ENCODE measurements around the gene TMEM214.

The TMEM214 gene

DNA sequence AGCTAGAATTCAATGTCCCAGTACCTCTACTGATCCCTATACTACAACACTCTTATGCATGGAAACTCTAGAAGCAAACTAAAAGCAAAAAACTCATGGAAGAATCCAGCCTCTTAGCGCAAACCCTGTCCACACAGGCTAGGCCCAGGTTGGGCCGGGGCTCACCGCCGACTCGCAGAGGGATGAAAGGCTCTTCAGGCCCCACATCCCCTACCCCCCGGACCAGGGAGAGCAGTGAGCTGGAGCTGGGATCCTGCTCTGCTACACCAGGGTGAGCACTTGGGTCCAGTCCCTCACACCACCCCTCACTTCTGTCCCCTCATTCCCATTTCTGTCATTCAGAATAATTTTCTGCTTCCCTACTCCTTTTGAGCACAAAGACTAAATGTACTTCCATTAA lies 36.7 kb downstream of the TMEM214 start:
- no peak for TF ChIP-seq ZFX (IDR thresholded peaks at IDR 0.05; ENCODE audit: borderline replicate concordance)
- TF ChIP-seq, protein P1, sequence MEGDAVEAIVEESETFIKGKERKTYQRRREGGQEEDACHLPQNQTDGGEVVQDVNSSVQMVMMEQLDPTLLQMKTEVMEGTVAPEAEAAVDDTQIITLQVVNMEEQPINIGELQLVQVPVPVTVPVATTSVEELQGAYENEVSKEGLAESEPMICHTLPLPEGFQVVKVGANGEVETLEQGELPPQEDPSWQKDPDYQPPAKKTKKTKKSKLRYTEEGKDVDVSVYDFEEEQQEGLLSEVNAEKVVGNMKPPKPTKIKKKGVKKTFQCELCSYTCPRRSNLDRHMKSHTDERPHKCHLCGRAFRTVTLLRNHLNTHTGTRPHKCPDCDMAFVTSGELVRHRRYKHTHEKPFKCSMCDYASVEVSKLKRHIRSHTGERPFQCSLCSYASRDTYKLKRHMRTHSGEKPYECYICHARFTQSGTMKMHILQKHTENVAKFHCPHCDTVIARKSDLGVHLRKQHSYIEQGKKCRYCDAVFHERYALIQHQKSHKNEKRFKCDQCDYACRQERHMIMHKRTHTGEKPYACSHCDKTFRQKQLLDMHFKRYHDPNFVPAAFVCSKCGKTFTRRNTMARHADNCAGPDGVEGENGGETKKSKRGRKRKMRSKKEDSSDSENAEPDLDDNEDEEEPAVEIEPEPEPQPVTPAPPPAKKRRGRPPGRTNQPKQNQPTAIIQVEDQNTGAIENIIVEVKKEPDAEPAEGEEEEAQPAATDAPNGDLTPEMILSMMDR (IDR thresholded peaks at IDR 0.05) = no peak
- H3K27ac ChIP-seq = no peak overlapping the region

DNA sequence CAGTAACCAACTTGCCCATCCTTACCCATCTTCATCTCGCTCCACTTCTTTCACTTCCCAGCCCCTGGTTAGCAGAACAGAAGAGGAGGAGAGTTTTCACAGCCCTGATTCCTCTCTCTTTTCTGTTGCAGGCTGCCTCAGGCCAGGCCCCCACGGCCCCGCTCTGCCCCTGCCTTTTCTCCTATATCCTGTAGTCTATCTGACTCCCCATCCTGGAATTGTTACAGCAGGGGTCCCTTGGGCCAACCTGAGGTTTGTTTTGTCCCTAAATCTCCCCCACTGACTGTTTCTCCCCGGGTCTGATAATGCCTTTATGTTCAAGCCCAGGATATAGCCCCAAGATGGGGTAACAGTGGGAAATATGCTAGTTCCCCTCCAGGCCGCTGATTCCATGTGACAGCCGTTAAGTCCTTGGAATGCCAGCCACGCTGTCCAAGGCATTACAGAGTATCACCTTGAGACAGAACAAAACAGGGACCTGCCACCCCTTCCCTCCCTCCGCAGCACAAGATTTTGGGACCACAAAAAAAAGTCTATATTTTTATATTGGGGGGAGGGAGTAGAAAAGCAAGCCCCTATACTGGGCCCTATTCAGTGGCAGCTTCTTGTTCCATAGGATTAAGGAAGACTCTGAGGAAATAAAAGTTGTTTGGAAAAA lies 37.3 kb downstream of the TMEM214 start:
- TF ChIP-seq, protein P1 (IDR thresholded peaks at IDR 0.05) = no peak
- TF ChIP-seq ZFX (IDR thresholded peaks at IDR 0.05; ENCODE audit: borderline replicate concordance) = no peak
- peak overlapping the region; percentile 78; the same call in 1 of the 2 replicates for H3K27ac ChIP-seq

DNA sequence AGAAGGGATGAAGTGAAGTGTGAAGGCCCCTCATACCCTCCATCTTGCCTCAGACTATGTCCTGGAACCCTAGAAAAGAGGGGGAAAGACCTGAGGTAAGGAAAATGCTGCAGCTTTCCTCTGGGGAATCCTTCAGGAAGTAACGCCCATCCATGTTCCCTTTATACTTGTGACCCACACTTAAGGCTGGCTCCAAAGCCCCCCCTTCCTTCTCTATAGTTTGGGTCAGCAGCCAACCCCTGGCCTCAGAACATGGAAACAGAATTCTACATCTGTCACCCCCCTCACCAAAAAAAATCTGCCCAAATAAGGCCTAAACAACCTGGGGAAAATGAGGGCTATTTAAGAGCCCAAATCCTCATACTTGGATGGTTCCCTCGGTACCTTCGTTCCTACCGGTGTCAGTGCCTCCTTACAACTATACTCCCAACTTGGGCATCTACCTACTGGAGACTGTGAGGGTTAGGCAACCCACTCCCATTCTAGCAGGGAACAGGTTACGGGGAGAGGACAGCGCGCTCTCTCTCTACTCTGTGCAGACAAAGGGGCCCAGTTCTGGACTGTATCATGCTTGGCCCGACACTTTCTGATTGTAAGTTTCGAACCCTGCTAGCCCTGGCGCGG lies 38.0 kb downstream of the TMEM214 start:
- H3K27ac ChIP-seq = peak overlapping the region; percentile 78
- no peak for TF ChIP-seq ZFX (IDR thresholded peaks at IDR 0.05; ENCODE audit: borderline replicate concordance)
- TF ChIP-seq, protein P1 (IDR thresholded peaks at IDR 0.05) = no peak

DNA sequence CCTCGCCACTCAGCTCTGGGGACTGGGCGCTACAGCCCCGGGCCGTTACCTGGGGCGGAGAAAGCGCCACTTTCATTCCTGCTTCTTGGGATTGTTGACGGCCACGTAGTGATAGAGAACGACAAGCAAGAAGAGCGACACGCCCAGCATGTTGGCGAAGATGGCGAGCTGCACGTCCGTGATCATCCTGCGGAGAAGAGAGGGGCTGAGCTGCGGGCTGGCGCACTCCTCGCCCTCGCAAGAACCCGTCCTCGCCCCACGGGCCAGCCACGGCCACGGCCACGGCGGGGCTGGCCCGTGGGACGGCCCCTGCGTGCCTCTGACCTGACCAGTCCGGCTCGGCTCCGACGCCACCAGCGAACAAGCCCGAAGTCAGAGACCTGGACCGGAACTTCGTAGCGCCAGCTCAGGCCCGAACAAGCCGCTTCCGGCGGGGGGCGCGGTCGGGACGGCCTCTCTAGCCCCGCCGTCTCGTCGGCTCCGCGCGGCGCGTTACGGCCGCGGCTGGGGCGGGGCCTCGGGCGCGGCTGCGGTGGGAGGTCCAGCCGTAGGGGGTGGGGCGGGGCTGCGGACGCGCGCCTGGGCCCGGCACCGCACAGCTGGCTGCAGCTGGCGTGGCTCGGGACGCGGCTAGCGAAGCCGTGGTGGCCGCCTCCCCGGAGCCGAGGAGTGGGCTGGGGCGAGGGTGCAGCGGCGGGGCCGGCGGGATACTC lies 38.7 kb downstream of the TMEM214 start, which contains the start of gene OST4:
Gene OST4 (minus strand): TSS at position 378 of the 713 bp plus-strand sequence.
- TF ChIP-seq, protein P1 (IDR thresholded peaks at IDR 0.05) = peak; percentile 12; the same call in 1 of the 2 replicates
- TF ChIP-seq ZFX (IDR thresholded peaks at IDR 0.05; ENCODE audit: borderline replicate concordance) = no peak
- H3K27ac ChIP-seq = peak within 1 kb of the TSS; percentile 78

DNA sequence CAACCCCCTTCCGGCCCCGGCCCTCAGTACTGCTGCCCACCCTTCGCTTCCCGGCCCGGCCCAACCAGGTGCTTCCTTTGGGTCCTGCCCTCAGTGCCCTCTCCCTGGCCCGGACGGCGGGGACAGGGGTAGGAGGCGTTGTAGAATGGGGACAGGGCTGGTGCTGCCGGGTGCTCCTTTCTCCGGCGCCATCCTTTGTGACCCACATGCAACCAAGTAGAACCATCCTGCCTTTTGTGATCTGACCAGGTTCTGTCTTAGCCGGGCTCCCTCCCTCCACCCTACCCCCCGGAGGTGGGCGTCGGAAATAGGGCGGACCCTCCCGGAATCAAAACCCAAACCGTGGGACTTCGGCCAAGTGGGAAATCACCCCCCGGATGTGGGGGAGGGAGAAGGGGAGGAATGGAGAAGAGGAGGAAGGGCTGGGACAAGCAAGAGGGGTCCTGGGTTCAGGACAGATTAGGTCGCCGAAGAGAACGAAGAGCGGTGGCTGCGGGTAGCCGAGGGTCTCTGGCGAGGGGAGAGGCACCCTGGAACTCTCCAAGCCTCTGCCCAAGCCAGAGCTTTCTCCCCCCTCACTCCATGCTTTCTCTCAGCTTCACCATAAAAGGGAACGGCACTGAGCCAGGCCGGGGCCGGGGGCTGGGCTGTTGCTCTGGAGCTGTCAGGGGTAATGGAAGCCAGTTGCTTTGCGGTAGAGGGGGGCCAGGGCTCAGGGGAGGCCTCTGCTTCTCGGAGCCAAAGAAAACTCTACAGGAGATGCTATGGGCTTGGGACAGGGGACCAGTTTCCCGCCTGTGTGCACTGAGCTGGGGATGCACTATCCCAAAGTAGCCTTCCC lies 39.4 kb downstream of the TMEM214 start:
- H3K27ac ChIP-seq = 0 out of 2 replicates have a peak overlapping the region, but pooled peaks have one; percentile 78
- TF ChIP-seq ZFX (IDR thresholded peaks at IDR 0.05; ENCODE audit: borderline replicate concordance) = no peak
- TF ChIP-seq, protein P1 (IDR thresholded peaks at IDR 0.05) = no peak

DNA sequence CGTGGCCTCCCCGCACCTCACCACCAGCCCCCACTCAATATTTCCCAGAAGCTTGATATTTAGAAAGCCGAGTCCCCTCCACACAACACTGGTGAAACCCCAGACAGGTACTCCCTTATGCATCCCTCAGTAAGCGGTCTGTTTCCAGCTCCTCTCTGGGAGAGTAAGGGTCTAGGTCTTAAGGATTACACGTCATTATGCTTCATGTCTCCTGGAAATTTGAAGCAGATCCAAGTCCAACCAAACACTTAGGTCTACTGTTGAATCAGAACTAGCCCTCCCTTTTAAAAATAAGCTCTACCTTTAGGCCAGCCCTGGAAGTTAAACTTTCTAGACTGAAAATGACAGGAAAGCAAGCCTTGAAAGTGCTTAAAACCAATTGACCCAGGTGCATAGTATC lies 40.2 kb downstream of the TMEM214 start:
- no peak overlapping the region for H3K27ac ChIP-seq

More for the DNA sequence above, 40.2 kb downstream of the TMEM214 start:
- no peak for TF ChIP-seq ZFX (IDR thresholded peaks at IDR 0.05; ENCODE audit: borderline replicate concordance)
- TF ChIP-seq, protein P1 (IDR thresholded peaks at IDR 0.05) = no peak

Data from 22Rv1 (cell line).